GM19397 (cell line): ENCODE results near the gene GARNL3.

Experiments
- ATAC-seq: cut with Tn5 transposase; IDR thresholded peaks from one replicate; pipeline ENCODE4 v1.9.1; 2021; ENCODE audit warnings: mild to moderate bottlenecking, moderate library complexity; ENCODE audit not compliant: unreplicated experiment

GARNL3 gene

DNA sequence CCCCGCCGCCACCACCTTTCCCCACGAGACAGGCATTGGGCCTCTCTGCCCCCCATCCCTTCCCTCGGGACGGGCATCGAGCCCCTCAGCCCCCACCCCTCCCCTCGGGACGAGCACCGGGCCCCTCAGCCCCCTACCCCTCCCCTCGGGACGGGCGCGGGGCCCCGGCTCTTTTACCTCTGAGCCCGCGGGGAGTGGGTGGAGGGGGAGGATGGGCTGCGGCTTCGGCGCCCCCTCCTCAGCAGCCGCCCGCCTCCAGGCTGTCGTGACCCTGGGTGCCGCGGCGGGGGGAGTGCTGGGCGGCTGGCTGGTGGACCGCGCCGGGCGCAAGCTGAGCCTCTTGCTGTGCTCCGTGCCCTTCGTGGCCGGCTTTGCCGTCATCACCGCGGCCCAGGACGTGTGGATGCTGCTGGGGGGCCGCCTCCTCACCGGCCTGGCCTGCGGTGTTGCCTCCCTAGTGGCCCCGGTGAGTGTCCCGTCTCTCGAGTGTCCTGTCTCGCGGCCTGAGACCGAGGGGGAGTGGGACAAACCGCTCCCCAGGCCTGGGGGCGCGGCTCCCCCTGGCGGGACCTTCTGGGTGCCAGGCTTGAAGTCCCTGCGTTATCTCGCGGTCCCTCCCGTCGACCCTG lies 133.2 kb downstream of the GARNL3 start:
- ATAC-seq = no peak

DNA sequence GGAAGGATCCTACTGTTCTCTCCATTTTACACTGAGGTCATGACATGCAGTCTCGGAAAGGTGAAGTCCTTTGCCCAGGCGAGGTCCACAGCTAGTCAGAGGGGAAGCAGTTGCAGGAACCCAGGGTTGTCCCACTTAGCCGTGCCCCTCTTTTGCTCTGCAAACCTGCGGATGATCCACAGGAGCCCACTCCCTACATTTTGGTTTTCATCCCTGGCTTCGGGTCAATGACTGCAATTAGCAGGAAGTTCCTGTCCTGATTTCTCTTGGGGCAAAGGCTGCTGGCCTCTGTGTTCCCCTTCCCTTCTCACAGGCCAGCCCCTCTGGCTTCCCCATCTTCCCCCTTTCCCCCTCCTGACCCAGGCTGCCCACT lies 133.7 kb downstream of the GARNL3 start:
- ATAC-seq = no peak

DNA sequence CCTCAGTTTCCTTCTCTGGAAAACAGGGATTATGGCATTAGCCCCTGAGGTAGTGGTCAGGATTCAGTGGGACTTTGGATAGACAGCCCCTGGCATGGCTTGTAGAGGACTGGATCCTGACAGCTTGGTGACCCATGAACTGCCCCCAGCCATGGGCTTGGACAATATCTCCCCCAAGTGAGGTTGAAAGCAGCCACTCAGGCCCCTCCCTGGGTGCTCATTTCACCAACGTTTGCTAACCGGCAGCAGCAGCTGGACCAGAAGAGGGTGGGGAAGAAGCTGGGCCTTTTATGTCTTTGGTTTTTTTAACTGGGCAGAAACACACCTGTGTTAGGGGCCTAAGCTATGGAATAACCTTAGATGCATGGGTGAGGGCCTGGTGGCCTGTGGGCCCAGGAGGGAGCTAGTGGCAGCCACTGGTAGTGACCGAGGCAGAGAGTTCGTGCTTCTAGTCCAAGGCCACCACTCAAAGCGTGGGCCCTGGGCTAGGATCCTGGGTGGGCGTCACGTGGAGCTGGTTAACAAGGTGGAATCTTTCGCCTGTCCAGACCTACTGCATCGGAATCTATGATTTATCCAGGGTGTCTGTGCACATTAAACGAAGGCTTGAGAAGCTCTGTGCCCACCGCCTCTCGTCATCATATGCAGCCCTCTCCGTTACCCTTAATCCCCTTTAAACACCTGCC lies 134.3 kb downstream of the GARNL3 start:
- no peak for ATAC-seq

DNA sequence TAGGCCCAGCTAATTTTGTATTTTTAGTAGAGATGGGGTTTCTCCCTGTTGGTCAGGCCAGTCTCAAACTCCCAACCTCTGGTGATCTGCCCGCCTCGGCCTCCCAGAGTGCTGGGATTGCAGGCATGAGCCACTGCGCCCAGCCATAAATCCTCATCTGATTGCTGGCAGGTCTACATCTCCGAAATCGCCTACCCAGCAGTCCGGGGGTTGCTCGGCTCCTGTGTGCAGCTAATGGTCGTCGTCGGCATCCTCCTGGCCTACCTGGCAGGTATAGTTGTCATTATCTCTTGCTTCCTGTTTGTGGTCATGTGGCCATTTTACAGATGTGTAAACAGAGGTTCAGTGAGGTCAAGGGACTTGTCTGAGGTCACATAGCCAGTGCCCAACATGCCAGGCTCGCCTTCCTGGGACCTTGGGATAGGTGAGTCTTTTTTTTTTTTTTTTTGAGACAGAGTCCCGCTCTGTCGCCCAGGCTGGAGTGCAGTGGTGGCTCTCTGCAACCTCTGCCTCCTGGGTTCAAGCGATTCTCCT lies 135.2 kb downstream of the GARNL3 start:
- ATAC-seq = no peak

DNA sequence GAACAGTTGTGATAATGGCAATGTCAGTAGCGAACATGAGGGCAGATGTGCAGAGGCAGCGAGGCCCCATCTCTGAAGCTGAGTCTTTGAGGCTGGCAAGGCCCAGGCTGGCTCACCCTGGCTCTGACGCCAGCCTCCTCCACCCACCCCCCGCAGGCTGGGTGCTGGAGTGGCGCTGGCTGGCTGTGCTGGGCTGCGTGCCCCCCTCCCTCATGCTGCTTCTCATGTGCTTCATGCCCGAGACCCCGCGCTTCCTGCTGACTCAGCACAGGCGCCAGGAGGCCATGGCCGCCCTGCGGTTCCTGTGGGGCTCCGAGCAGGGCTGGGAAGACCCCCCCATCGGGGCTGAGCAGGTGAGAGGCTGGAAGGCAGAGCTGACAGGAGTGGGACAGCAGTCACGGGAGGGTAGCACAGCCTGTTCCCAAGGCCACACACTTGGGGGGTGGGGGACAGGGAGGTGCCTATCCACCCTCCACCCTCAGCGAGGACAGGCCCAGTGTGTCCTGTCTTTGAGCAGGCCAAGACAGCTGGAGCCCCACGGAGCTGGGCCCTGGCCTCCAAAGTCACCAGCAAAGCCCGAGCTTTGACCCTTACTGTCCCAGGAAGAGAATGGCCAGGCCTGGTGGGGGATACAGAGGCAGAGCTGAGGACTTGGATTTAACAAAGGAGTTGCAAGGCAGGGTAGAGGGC lies 138.0 kb downstream of the GARNL3 start:
- no peak for ATAC-seq

DNA sequence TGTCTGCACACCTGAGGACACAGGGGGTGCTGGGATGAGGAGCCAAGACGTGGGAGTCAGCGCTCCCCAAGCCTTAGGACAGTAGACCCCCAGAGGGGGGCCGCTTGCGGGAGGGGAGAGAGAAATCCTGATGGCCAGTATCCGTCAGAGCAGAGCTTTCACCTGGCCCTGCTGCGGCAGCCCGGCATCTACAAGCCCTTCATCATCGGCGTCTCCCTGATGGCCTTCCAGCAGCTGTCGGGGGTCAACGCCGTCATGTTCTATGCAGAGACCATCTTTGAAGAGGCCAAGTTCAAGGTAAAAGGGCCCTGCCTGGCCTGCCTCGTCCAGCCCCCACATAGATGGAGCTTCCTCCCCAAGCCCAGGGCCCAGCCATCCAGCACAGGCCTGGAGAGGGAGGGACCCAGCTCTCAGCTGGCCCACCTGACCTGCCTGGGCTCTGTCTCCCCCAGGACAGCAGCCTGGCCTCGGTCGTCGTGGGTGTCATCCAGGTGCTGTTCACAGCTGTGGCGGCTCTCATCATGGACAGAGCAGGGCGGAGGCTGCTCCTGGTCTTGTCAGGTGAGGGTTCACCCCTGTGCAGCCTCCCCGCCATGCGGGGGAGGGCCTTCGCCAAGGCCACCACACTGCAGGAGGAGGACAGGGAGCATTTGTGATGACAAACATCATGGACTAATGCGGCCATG lies 139.1 kb downstream of the GARNL3 start:
- ATAC-seq = no peak

DNA sequence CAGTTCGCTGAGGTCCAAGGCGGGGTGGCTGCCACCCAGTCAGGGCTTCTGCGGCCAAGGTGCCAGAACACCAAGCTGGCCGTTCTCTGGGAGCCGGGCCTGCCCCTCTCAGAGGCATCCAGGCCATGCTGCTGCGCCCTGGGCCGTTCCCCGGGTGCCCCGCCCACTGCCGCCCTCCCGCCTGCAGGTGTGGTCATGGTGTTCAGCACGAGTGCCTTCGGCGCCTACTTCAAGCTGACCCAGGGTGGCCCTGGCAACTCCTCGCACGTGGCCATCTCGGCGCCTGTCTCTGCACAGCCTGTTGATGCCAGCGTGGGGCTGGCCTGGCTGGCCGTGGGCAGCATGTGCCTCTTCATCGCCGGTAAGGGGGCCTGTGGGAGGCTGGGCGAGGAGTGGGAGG lies 140.1 kb downstream of the GARNL3 start:
- no peak for ATAC-seq

DNA sequence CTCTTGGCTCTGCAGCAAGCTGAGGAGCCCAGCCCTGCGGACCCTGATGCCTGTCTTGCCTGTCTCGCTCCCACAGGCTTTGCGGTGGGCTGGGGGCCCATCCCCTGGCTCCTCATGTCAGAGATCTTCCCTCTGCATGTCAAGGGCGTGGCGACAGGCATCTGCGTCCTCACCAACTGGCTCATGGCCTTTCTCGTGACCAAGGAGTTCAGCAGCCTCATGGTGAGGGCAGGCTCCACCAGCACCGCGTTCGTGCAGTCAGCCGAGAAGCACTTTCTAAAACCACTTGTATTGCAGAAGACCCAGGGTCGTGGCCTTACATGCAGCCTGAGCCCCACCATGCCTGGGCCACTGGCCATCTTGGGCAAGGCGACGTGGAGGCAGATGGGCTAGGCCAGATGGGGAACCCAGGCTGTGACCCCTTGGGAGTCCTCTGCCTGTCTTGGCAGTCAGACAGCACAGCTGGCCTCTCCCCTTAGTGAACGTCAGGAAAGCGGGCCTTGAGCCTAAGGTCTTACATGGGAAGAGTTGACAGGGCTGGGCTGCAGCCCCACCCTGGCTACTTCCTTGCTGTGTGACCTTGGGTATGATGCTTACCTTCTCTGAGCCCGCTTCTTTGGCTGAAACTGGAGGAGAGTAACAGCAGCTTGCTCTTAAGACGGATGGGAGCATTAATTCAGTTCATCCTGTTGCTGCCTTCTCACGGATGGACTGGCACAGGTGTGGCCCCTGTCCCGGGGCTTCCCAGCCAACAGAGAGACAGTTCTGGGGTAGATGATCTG lies 141.0 kb downstream of the GARNL3 start:
- ATAC-seq = no peak

DNA sequence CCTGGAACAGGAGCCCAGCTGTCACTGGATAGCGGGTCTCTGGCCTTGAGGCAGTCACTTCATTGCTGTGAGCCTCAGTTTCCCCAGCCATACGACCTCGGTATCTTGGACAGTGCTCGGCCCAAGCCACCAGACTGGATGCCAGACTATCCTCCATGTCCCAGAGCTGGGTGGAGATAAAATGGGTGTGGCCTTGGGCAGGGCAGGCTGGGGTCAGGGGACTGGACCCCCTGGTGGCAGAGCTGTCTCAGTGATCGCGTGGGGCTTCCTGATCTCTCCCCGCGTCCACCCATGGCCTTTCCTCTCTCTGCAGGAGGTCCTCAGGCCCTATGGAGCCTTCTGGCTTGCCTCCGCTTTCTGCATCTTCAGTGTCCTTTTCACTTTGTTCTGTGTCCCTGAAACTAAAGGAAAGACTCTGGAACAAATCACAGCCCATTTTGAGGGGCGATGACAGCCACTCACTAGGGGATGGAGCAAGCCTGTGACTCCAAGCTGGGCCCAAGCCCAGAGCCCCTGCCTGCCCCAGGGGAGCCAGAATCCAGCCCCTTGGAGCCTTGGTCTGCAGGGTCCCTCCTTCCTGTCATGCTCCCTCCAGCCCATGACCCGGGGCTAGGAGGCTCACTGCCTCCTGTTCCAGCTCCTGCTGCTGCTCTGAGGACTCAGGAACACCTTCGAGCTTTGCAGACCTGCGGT lies 142.4 kb downstream of the GARNL3 start:
- ATAC-seq = no peak

DNA sequence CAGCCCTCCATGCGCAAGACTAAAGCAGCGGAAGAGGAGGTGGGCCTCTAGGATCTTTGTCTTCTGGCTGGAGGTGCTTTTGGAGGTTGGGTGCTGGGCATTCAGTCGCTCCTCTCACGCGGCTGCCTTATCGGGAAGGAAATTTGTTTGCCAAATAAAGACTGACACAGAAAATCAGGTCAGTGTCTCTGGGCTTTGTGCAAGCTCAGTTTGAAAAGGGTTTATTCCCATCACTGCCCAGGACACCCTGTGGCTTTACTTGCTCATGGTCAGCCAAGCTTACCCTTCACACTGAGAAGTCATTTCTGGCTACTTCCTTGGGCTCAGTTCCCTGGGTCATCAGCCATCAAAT lies 142.9 kb downstream of the GARNL3 start:
- ATAC-seq = no peak

DNA sequence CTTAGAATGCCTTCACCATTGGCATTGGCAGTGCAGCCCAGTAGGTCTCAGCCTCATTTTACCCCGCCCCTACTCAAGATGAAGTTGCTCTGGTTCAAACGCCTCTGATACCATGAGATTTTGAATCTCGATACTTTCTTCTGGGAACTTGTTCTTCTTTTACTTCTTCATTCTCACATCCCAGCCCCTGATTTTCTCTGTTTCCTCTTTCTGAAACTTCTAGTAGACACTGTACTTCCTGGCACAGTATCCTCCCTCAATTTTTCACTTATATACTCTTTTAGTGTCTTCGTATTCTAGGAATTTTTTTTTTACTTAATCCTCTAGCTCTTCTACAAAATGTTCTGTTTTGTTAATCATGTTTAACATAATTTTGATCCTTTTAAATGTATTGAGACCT lies 146.5 kb downstream of the GARNL3 start:
- no peak for ATAC-seq

DNA sequence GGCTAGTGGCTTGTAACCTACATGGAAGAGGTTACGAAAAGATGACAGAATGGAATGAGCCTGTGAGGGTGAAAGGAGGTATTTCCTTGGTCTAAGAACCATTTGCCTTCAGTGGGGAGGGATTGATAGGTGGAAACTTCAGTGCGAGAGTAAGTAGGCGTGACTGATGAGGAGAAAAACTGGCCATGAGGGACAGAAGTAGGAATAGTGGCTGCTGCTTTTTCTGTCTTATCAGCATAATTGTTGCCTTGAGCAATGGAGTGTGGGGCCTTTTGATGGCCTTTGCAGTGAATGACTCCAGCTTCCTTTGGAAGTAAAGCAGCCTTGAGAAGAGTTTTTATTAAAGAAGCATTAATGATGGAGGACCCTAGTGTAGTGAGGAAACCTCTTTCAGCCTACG lies 150.6 kb downstream of the GARNL3 start:
- ATAC-seq = no peak

DNA sequence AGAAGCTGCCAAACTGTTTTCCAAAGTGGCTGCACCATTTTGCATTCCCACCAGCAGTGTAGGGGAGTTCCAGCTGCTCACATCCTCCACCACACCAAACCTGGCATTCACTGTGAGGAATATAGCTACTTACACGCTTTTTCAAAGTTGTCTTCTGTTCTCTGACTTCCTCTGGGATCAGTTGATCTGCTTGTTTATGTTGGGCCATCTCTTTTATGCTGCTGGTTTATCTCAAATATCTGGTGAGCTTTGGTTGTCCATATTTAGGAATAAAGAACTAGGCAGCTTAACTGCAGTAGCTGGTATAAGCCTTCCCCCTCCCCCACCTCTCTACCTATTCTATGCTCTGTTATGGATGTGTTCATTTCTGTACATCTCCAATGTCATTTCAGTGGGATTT lies 151.1 kb downstream of the GARNL3 start:
- no peak for ATAC-seq

DNA sequence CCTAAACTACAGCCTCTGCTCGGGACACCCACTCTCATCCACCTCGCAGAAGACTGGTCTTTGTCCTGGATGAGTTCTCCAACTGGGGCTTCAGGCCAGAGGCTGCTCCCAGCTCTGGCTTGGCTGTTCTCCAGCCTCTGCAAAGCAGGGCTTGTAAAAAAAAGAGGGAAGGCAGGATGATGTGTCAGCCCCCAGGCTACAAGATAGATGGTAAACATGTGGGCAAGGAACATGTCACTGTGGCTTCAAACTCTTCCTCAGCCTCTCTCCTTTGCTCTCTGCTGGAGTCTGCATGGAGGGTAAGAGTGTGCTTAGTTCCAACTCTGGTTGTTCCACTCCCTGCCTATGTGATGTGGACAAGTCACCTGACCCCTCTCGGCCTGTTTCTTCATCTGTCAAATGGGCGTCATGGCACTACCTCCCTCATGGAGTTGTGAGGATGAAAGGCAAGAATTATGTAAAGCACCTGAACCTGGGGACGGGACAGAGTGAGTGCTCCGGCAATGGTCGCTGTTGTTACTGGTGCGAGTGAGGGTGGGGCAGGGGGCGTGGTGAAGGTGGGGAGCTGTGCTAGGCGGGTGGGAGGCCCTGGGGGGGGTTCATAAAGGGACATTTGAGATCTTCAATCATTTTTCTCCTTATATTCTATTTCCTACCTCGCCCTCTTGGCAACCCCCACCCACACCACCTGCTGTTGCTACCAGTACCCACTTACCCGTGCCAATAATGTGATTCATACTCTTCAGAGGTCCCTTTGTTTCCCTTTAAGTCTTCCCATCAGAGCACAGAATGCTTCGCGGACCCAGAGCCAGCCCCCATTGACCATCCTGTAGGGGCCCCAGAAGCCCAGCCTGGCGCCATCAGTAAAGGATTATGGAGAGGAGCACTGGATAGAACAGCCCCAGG lies 152.8 kb downstream of the GARNL3 start:
- ATAC-seq = no peak

DNA sequence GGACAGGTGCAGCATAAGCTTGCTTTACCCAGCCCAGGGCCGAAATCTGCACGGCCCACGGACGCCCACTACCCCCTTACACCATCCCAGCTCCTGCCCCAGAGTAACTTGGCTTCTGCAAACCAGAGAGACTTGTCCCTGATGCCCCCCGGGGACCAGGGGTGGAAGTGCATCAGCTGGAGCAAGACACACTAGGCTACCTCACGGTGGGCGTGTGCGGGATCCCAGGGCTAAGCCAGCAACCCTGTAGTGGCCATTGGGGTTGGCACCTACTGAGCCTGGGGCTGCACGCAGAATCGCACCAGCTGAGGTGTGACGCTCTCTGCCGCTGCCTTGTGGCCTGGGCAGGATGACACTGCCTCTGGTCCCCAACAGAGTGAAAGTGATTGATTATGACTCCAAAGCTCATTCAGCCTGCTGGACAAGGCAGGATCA lies 153.5 kb downstream of the GARNL3 start:
- ATAC-seq = no peak

DNA sequence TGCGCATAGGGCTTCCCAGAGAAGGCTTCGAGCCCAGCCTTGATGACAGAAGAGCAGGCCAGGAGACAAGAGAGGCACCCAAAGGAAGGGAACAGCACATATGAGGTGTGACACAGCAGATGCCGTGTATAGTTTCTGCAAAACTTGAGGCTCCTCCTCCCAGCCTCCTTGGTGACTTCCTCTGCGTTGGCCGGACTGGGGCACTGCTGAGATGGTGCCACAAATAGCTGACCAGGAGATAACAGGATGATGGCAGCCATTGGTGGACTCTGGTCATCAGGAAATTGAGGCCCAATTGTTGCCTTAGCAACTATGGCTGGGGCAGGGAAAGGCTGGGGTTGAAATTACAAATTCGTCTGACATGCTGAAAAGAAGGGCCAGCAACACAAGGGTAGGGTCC lies 154.8 kb downstream of the GARNL3 start:
- ATAC-seq = no peak

DNA sequence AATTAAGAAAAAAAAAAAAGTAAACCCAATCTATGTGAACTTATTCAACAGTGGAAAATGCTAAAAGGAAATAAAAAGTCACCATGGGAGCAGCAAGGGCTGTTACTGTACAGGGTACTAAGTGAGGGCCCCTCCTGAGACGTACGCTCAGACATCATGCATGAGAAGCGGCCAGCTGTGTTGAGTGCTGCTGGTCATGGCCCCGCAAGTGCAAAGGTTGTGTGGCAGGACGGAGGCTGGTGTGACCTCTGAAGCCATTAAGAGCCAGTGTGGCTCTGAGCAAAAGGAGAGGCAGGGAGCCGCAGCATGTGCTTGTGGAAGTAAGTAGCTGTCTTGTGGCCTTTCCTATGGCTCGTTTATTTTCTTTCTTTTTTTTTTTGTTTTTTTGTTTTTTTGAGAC lies 156.5 kb downstream of the GARNL3 start:
- ATAC-seq = no peak

DNA sequence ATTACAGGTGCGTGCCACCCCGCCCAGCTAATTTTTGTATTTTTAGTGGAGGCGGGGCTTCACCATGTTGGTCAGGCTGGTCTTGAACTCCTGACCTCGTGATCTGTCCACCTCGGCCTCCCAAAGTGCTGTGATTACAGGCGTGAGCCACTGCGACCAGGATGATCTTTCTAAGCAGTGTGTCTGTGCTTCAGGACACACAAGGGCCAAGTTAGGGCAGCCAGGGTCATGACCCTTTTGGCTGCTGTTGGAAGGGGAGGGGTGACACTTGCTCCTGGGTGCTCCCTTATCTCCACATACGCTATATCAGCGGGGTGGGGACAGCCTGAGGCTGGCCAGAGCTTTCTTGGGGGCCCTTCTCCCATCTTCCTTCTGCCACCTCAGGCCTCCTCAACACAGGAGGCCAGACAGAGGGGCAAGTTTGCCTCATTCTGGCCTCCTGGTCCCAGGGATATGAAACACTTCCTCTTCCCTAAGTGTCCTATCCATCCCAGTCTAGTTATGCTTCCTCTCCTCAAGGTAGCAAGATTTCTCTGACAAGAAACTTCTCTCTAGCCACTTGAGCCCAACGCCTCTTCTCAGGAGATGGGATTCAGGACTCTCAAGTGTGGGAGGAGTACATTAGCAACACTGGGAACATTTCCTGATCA lies 157.7 kb downstream of the GARNL3 start:
- no peak for ATAC-seq

DNA sequence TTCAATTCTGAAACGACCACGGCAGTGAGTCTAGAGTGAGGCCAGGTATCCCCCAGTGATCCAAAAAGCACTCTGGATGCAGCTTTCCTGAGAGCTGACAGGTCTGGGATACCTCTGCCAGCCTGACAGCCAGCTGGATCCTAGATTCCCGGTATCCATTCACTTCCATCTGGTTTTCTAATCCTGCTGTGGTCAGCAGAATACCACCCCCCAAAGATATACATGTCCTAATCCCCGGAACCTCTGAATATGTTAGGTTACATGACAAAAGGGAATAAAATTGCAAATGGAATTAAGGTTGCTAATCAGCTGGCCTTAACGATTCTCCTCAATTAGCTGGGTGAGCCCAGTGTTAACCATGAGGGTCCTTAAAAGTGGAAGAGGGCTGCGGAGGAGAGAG lies 158.2 kb downstream of the GARNL3 start:
- no peak for ATAC-seq
